GM18870 (cell line): ENCODE results near the gene MAPRE2.

Experiments used
- ATAC-seq: cut with Tn5 transposase; IDR thresholded peaks from one replicate; pipeline ENCODE4 v1.9.1; 2021; ENCODE audit warnings: moderate library complexity; ENCODE audit not compliant: unreplicated experiment

The MAPRE2 gene

GRCh38 chr18:35032113-35032512 is 9.1 kb upstream of the MAPRE2 start:
- no peak for ATAC-seq

- no peak for ATAC-seq
These were observed 3.2 kb upstream of the MAPRE2 start for GRCh38 chr18:35038029-35038428.

DNA sequence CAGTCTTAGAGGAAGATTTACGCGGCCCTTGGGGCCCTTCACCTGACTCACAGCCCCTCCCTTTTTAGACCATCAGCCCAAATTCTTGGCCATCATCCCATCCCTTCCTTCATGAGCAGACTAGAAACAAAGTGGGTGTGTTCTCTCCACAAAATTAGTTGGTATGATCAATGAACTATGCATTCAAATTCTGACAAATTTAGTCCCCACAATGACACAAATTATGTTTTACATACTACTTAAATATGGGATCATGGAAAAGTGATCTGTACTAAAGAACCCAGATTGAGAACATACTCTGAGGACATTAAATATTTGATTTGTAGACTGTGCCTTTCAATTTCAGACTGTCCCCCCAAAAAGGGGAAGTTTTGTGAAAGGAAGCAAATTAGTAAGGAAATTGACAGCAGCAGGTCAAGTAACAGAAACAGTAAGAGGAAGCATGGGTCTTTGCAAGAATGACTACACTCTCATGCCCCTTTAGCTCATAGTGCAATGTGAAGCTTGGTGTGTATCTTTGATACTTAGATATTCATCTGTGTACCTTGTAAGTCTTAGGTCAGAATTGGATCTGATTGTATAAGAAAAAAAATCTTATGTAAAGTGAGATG is 2.2 kb upstream of the MAPRE2 start:
- ATAC-seq = peak; percentile 44

GRCh38 chr18:35040638-35040987 is 600 bp upstream of the MAPRE2 start:
- ATAC-seq = no peak

DNA sequence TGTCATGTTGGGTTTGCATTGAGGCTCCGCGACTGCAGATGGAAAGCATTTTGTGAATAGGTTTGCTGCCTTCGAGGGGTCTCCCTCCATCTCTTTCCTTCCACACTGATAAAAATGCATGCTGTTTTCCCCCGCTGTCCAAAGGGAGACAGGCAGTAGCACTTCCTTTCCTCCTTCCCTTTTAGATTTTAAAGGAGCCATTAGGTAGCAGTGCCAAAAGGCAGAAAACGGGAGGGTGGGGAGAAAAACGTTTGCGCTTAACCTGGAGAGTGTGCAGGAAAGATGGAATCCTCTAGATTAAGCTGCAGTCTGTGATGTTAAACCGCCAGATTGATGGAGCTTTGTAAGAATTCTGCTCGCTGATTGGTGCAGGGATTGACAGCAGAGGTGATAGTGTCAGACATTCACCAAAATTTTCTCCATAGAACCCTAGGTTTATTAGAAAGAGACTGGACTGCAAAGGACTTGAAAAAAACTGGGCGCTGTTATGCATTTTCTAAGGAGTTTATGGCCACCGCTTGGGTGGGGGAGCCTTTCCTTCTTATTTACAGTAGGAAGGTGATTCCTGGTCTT is 688 bp downstream of the MAPRE2 start:
- ATAC-seq = no peak

DNA sequence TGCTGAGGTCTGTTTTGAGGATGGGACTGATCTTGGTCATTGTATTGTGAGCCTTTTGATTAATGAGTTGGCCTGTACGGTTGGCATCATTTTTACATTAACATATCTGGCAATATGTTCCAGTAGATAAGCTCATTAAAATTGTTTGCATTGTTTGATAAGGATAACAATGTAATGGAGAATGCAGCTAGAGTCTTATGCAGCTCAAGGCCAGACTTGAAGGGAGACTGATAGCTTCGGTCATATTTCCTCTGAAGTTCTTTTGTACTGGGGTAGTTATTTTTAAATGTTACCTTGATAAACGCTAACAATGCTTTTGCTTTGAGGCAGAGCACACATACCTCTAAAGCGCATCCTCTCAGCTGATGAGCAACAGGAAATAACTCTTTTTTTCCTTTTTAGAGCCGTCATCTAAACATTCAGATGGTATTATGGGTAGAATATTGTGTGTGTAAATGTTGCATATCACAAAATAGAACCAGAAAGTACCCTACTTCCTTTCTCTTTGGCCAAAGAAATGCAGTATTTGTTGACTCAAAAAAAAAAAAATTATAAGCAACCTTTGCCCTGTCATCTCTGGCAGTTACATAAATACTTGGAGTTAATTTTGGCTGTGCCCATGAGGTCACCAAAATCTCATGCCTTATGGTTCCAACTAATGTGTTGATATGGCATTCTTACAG is 1.3 kb downstream of the MAPRE2 start:
- ATAC-seq = no peak

GRCh38 chr18:35043207-35043606 is 2.0 kb downstream of the MAPRE2 start:
- ATAC-seq = no peak

GRCh38 chr18:35045121-35045520 is 3.9 kb downstream of the MAPRE2 start:
- no peak for ATAC-seq

DNA sequence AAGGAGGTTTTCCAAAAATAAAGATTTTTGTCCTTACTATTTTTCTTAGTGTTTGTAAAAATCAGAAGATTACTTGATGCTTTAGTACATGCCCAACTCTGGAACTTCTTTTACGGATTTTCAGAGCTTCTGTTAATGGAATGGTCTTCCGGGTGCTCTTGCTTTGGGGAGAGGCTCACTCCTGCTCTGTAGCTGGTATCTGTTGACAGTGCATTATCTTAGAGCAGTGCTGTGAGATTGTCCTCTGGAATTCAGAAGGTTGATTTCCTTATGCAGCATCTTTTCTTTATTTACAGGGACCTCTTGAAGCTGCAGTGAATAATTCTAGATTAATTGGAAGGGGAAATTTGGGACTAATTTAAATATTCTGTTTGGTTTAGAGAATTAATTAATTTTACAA is 4.6 kb downstream of the MAPRE2 start:
- ATAC-seq = no peak

- ATAC-seq = no peak
These were observed 6.6 kb downstream of the MAPRE2 start for GRCh38 chr18:35047697-35048292.

GRCh38 chr18:35049111-35050027 is 8.2 kb downstream of the MAPRE2 start:
- ATAC-seq = peak; percentile 15

DNA sequence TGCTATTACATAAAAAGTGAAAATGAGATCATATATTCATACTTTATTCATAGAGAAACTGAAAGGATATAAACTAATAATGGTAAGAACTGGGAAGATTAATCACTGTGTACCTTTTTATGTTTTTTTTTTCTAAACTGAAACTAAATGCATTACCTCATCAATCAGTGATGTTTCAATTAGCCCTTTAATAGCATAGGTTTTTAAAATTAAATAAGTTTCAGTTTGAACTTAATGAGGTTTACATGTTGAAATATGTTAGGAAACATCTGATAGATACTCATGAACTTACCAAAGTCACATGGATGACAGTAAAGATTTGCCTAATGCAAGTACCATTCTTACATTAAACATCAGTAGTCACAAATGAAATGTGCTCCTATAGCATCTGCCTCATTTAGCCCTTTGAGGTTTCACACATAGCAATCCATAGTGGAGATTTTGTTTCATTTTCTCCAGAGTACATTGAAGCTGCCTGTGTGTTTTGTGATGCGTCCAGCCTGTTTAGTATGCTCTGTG is 8.9 kb downstream of the MAPRE2 start:
- peak; percentile 42 for ATAC-seq

GRCh38 chr18:35050705-35051195 is 9.5 kb downstream of the MAPRE2 start:
- ATAC-seq = no peak

GRCh38 chr18:35051641-35052377 is 10.6 kb downstream of the MAPRE2 start:
- ATAC-seq = no peak

GRCh38 chr18:35054401-35054800 is 13.2 kb downstream of the MAPRE2 start:
- no peak for ATAC-seq

DNA sequence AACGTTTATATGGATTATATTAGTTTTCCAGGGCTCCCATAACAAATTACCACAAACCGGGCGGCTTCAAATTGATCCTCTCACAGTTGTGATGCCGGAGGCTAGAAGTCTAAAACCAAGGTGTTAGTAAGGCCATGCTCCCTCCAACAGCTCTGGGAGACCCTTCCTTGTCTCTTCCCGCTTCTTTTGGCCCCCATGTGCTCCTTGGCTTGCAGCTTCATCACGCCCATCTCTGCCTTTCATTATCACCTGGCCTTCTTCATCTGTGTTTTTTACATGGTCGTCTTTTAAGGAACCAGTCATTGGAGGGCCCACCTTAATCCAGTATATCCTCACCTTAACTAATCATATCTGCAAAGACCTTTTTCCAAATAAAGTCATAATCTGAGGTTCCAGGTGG is 13.9 kb downstream of the MAPRE2 start:
- no peak for ATAC-seq

DNA sequence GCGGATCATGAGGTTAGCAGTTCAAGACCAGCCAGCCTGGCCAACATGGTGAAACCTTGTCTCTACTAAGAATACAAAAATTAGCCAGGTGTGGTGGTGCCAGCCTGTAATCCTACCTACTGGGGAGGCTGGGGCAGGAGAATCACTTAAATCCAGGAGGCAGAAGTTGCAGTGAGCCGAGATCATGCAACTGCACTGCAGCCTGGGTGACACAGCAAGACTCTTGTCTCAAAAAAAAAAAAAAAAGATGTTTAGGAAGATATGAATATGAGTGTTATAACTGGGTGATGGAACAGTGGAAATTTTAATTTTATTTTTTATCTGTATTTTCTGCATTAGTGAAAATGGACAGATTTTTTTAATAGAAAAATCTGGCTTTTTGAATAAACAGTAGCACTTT is 14.5 kb downstream of the MAPRE2 start:
- no peak for ATAC-seq

DNA sequence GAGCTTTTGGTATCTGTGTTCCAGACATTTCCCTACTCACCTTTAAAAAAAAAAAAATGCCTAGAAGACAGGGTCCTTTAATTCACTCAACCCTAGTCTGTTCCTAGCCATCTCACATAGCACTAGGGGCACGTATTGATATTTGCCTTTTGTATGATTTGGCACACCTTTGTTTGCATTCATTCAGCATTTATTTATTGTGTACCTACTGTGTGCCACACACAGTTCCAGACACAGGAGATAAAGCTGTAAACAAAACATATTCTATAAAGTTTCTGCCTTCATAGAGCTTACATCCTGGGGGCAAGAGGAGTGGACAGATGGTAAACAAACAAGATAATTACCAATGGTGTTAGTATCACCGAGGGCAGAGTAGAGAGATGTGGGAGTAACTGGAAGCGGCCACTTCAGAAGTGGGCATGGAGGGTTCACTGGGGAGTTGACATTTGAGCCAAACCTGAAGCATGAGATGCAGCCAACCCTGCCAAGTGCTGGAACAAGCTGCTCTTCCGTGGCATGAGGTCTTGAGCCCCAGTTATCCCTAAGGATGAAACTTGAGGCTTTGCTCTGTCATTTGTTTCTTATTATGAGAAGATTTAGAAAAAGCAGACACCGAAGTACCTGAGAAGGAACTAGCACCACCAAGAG is 18.2 kb downstream of the MAPRE2 start:
- no peak for ATAC-seq

- ATAC-seq = no peak
These were observed 19.1 kb downstream of the MAPRE2 start for GRCh38 chr18:35060122-35060815.
